GM12878 (cell line): ENCODE data around the gene IFT25. TPM values are rescaled to one million over a fixed set of nuclear protein-coding genes. Genes with fewer than 3 reads are reported as not detected.

Source experiments
- ATAC-seq: fragments of 200-7000 bp; cut with Tn5 transposase; 3 replicates; pipeline ENCODE4 v1.9.1; 2020; ENCODE audit warnings: mild to moderate bottlenecking, moderate library complexity
- BruUV-seq: library from RNA; stranded (reverse); fragments of 400-500 nt; replicated peaks from 2 replicates; lab custom pipeline; 2021; lab: Mats Ljungman, UMichigan
- CTCF ChIA-PET: fragments of 300-600 bp; sonication (Branson Sonifier 250); formaldehyde crosslinking; extraction: SDS; loops from one replicate; lab custom pipeline; 2021; ENCODE audit warnings: inconsistent platforms; lab: Yijun Ruan, JAX
- POLR2A ChIA-PET: fragments of 350-600 bp; formaldehyde crosslinking; extraction: SDS; loops from one replicate; lab custom pipeline; 2021; ENCODE audit warnings: inconsistent platforms; lab: Charles Lee
- RAD21 ChIA-PET: fragments of 300-600 bp; sonication (Branson Sonifier 250); formaldehyde crosslinking; loops from one replicate; lab custom pipeline; 2023; ENCODE audit warnings: antibody characterized with exemption; ENCODE audit not compliant: unreplicated experiment; lab: Charles Lee
- SMC1A ChIA-PET: fragments of 300-600 bp; sonication (Branson Sonifier 250); formaldehyde crosslinking; loops from one replicate; lab custom pipeline; 2023; ENCODE audit not compliant: unreplicated experiment, uncharacterized antibody; lab: Charles Lee
- DNase-seq: peaks from one replicate; pipeline ENCODE4 v3.0.0-alpha.2; 2011; ENCODE audit warnings: low read depth, low spot score
- FAIRE-seq: peaks from 3 replicates; lab custom pipeline; 2011; peaks lifted over from hg19 to GRCh38; lab: Jason Lieb, UNC
- H2AFZ ChIP-seq: 2 replicates; pipeline ENCODE4 v1.6.0; 2011; ENCODE audit warnings: low read depth, low read length, control low read depth; ENCODE audit not compliant: control insufficient read depth
- H3K27ac ChIP-seq: 2 replicates; pipeline ENCODE4 v1.5.1; 2011; ENCODE audit warnings: control low read depth; ENCODE audit not compliant: control insufficient read depth, insufficient read depth
- H3K27me3 ChIP-seq, 2 experiments: replicated peaks in 1 of 2; 2 replicates each; pipeline versions ENCODE4 v1.6.0 to v1.6.1; 2011; ENCODE audit warnings: low read length in 1 of 2; ENCODE audit not compliant: control insufficient read depth in 2 of 2, insufficient read depth in 2 of 2
- H3K36me3 ChIP-seq, 2 experiments: 2 replicates each; pipeline ENCODE4 v1.5.1; 2011; ENCODE audit warnings: low read length in 1 of 2; ENCODE audit not compliant: control insufficient read depth in 2 of 2, insufficient read depth in 2 of 2
- H3K4me1 ChIP-seq: 2 replicates; pipeline ENCODE4 v1.6.1; 2011; ENCODE audit warnings: mild to moderate bottlenecking, low read length, moderate library complexity, mixed read lengths; ENCODE audit not compliant: control insufficient read depth, insufficient read depth
- H3K4me2 ChIP-seq: 2 replicates; pipeline ENCODE4 v1.6.0; 2011; ENCODE audit warnings: control low read depth; ENCODE audit not compliant: control insufficient read depth, insufficient read depth
- H3K4me3 ChIP-seq: fragments of 200-600 bp; sonication (generic); 2 replicates; pipeline ENCODE4 v1.5.1; 2016
- H3K79me2 ChIP-seq: 2 replicates; pipeline ENCODE4 v1.6.0; 2011; ENCODE audit warnings: low read length; ENCODE audit not compliant: control insufficient read depth, insufficient read depth
- H3K9ac ChIP-seq: 2 replicates; pipeline ENCODE4 v1.8.0; 2011; ENCODE audit warnings: low read length, control low read depth, mixed read lengths; ENCODE audit not compliant: control insufficient read depth, insufficient read depth
- H3K9me3 ChIP-seq: replicated peaks from 3 replicates; pipeline ENCODE4 v1.5.1; 2011; ENCODE audit warnings: mild to moderate bottlenecking, low read length; ENCODE audit not compliant: control insufficient read depth, insufficient read depth
- H4K20me1 ChIP-seq: 2 replicates; pipeline ENCODE4 v1.6.0; 2011; ENCODE audit not compliant: control insufficient read depth, insufficient read depth
- CBX5 ChIP-seq: sonication (generic); IDR thresholded peaks from 2 replicates; pipeline ENCODE4 v1.6.1; 2016; ENCODE audit warnings: low read depth, moderate library complexity, mild to moderate bottlenecking, inconsistent platforms
- ELK1 ChIP-seq: IDR thresholded peaks from 2 replicates; pipeline ENCODE4 v1.6.1; 2012; ENCODE audit warnings: low read depth, low read length, improper control_type of control experiment
- GABPA ChIP-seq: IDR thresholded peaks from 2 replicates; pipeline ENCODE4 v1.6.1; 2014; ENCODE audit warnings: antibody characterized with exemption, low read depth, mild to moderate bottlenecking, inconsistent platforms
- JUND ChIP-seq: IDR thresholded peaks from 2 replicates; pipeline ENCODE4 v1.6.1; 2012; ENCODE audit warnings: low read depth, mild to moderate bottlenecking, low read length, improper control_type of control experiment, moderate library complexity
- MEF2B ChIP-seq: fragments of 450-650 bp; IDR thresholded peaks from 2 replicates; pipeline ENCODE4 v1.6.1; 2018; ENCODE audit warnings: mild to moderate bottlenecking, moderate library complexity; ENCODE audit not compliant: partially characterized antibody, poor library complexity, severe bottlenecking
- NFXL1 ChIP-seq: fragments of 450-650 bp; IDR thresholded peaks from 2 replicates; pipeline ENCODE4 v1.6.1; 2017; ENCODE audit warnings: antibody characterized with exemption, mild to moderate bottlenecking, borderline replicate concordance
- POLR2A ChIP-seq: IDR thresholded peaks from 2 replicates; pipeline ENCODE4 v1.6.1; 2011; ENCODE audit warnings: low read depth, mild to moderate bottlenecking, low read length
- RBBP5 ChIP-seq: fragments of 200-600 bp; sonication (generic); conservative IDR thresholded peaks from 2 replicates; pipeline ENCODE4 v1.6.1; 2016
- RCOR1 ChIP-seq: conservative IDR thresholded peaks from 2 replicates; pipeline ENCODE4 v1.6.1; 2012; ENCODE audit warnings: low read depth, low read length, improper control_type of control experiment
- SKIL ChIP-seq: fragments of 450-650 bp; IDR thresholded peaks from 2 replicates; pipeline ENCODE4 v1.6.1; 2017; ENCODE audit warnings: mild to moderate bottlenecking, low read depth, inconsistent platforms; ENCODE audit not compliant: poor library complexity, severe bottlenecking
- SMAD5 ChIP-seq: IDR thresholded peaks from 2 replicates; pipeline ENCODE4 v1.6.1; 2016; ENCODE audit warnings: antibody characterized with exemption, low read depth
- TCF7 ChIP-seq: IDR thresholded peaks from 2 replicates; pipeline ENCODE4 v1.6.1; 2014; ENCODE audit warnings: antibody characterized with exemption, borderline replicate concordance
- ZNF384 ChIP-seq: IDR thresholded peaks from 2 replicates; pipeline ENCODE4 v1.6.1; 2012; ENCODE audit warnings: low read depth, mild to moderate bottlenecking, low read length, improper control_type of control experiment, borderline replicate concordance
- in situ Hi-C: fragments of 300-500 bp; cut with MboI; formaldehyde crosslinking; loops from 9 replicates; pipeline ENCODE4 v1.14.3; 2018; ENCODE audit warnings: mixed read lengths
- intact Hi-C: fragments of 100-400 bp; cut with micrococcal nuclease; formaldehyde crosslinking; loops from one replicate; pipeline ENCODE4 v1.14.2; 2022; ENCODE audit not compliant: unreplicated experiment
- polyA plus RNA-seq, 11 experiments: library from polyadenylated mRNA; depleted of rRNA in 4 of 11; unstranded in 6 of 11; stranded (reverse) in 5 of 11; fragments of >200 nt; fragmentation: Nextera tagmentation in 4 of 11; fragmentation: Illumina TruSeq in 1 of 11; extraction: Ambion mirVana in 4 of 11; extraction: Trizol in 1 of 11; gene quantifications; 1 replicate in 1 of 11; 2 replicates in 10 of 11; pipeline versions ENCODE4 v1.2.1 to v1.2.3, GENCODE V29; 2011 to 2016; ENCODE audit warnings: inconsistent platforms in 2 of 11, missing spikeins in 2 of 11, low read depth in 1 of 11
- total RNA-seq, 4 experiments: library from RNA; depleted of rRNA in 3 of 4; stranded (reverse); fragments of >200 nt in 3 of 4; fragmentation: Illumina TruSeq in 1 of 4; extraction: Trizol in 1 of 4; gene quantifications; 2 replicates each; pipeline versions ENCODE4 v1.2.1 to v1.2.3, GENCODE V29; 2013 to 2021

IFT25 gene
- total and polyA plus RNA-seq, 10 of the 15 experiments (the other 5 are each of a cell fraction or from before 2014, with no cell fraction given): 55.7 to 242 (median 131) TPM

- TF ChIP-seq ZNF384 (no peak), ELK1 (no peak), SMAD5 (no peak)
- TF ChIP-seq, all 136 proteins: peak for 0
Measured at GRCh38 chr1:53986458-53986857, 41.0 kb upstream of the IFT25 start (continued).

GRCh38 chr1:53984726-53985125 is 39.2 kb upstream of the IFT25 start:
- POLR2A ChIA-PET: interaction anchor here (0.7 kb wide), 1 partner anchor 1253 kb away, joined by 4 read pairs; no protein-coding TSS in a partner anchor
- Histone ChIP-seq H4K20me1 (no peaks in the 10 kb centered on the region), H3K9ac (no peak overlapping the region), H3K79me2 (no peaks in the 10 kb centered on the region), H3K4me1 (no peaks in the 10 kb centered on the region), H3K9me3 (no peaks in the 10 kb centered on the region), H3K36me3 (no peaks in the 10 kb centered on the region), H3K27ac (no peak overlapping the region), H3K27me3 (no peaks in the 10 kb centered on the region), H3K4me3 (no peak overlapping the region), H3K4me2 (no peak overlapping the region), H2AFZ (no peak overlapping the region)
- CTCF ChIA-PET: no interaction called here
- SMC1A ChIA-PET: no interaction called here
- FAIRE-seq (no peak), DNase-seq (no peak), ATAC-seq (no peak)
- RAD21 ChIA-PET: no interaction called here
- BruUV-seq: no TSS peak
- in situ Hi-C loops: no loop called here
- intact Hi-C loops: no loop called here
- no peak for TF ChIP-seq MEF2B
- TF ChIP-seq RBBP5: no peak
- TF ChIP-seq SKIL: no peak
- no peak for TF ChIP-seq POLR2A
- no peak for TF ChIP-seq CBX5
- no peak for TF ChIP-seq TCF7
- no peak for TF ChIP-seq RCOR1
- TF ChIP-seq NFXL1: no peak
- TF ChIP-seq GABPA: no peak
- TF ChIP-seq JUND: no peak
